HEK293 (cell line): ENCODE measurements around the gene POP7.

Source experiments
- KLF16 ChIP-seq: fragments of 450-650 bp; formaldehyde crosslinking; IDR thresholded peaks from 2 replicates; pipeline ENCODE4 v1.5.1; 2017; ENCODE audit warnings: missing biosample characterization, missing genetic modification characterization
- ZNF624 ChIP-seq: fragments of 450-650 bp; formaldehyde crosslinking; IDR thresholded peaks from 2 replicates; pipeline ENCODE4 v1.5.1; 2017; ENCODE audit warnings: missing biosample characterization, missing genetic modification characterization
- ZNF654 ChIP-seq: fragments of 450-650 bp; formaldehyde crosslinking; IDR thresholded peaks from 2 replicates; pipeline ENCODE4 v1.5.1; 2016; ENCODE audit warnings: low read depth, missing biosample characterization, missing genetic modification characterization
- ZNF76 ChIP-seq: fragments of 450-650 bp; formaldehyde crosslinking; IDR thresholded peaks from 2 replicates; pipeline ENCODE4; 2016; ENCODE audit warnings: low read depth, missing biosample characterization, missing genetic modification characterization, borderline replicate concordance
- TF ChIP-seq, protein P1 (sequence below): fragments of 450-650 bp; formaldehyde crosslinking; IDR thresholded peaks from 2 replicates; pipeline ENCODE4 v1.5.1; 2016; ENCODE audit warnings: missing biosample characterization, missing genetic modification characterization
- TF ChIP-seq, protein P2 (sequence below): fragments of 450-650 bp; formaldehyde crosslinking; IDR thresholded peaks from 2 replicates; pipeline ENCODE4 v1.5.1; 2017; ENCODE audit warnings: missing biosample characterization, missing genetic modification characterization
- TF ChIP-seq, protein P3 (sequence below): fragments of 450-650 bp; formaldehyde crosslinking; IDR thresholded peaks from 2 replicates; pipeline ENCODE4 v1.5.1; 2016; ENCODE audit warnings: missing biosample characterization, missing genetic modification characterization
- TF ChIP-seq, protein P4 (sequence below): fragments of 450-650 bp; formaldehyde crosslinking; IDR thresholded peaks from 2 replicates; pipeline ENCODE4 v1.5.1; 2016; ENCODE audit warnings: missing biosample characterization, missing genetic modification characterization

DNA sequence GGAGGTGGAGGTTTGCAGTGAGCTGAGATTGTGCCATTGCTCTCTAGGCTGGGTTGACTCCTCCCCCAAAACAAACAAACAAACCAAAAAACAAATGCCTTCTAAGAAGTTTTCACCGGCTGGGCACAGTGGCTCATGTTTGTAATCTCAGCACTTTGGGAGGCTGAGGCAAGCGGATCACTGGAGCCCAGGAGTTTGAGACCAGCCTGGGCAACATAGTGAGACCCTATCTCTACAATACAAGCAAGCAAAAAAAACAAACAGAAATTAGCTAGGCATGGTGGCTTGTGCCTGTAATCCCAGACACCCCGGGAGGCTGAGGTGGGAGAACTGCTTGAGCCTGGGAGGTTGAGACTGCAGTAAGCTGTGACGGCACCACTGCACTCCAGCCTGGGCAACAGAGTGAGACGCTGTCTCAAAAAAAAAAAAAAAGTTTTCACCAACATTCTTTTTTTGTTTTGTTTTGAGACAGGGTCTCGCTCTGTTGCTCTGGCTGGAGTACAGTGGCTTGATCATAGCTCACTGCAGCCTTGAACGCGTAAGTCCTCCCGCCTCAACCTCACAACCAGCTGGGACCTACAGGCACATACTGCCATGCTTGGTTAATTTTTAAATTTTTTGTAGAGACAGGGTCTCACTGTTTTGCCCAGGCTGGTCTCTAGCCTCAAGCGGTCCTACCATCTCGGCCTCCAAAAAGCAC is 26.2 kb downstream of the POP7 start:
- TF ChIP-seq, protein P1, sequence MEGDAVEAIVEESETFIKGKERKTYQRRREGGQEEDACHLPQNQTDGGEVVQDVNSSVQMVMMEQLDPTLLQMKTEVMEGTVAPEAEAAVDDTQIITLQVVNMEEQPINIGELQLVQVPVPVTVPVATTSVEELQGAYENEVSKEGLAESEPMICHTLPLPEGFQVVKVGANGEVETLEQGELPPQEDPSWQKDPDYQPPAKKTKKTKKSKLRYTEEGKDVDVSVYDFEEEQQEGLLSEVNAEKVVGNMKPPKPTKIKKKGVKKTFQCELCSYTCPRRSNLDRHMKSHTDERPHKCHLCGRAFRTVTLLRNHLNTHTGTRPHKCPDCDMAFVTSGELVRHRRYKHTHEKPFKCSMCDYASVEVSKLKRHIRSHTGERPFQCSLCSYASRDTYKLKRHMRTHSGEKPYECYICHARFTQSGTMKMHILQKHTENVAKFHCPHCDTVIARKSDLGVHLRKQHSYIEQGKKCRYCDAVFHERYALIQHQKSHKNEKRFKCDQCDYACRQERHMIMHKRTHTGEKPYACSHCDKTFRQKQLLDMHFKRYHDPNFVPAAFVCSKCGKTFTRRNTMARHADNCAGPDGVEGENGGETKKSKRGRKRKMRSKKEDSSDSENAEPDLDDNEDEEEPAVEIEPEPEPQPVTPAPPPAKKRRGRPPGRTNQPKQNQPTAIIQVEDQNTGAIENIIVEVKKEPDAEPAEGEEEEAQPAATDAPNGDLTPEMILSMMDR (tag by site-specific recombination), result no peak
- TF ChIP-seq, protein P2, sequence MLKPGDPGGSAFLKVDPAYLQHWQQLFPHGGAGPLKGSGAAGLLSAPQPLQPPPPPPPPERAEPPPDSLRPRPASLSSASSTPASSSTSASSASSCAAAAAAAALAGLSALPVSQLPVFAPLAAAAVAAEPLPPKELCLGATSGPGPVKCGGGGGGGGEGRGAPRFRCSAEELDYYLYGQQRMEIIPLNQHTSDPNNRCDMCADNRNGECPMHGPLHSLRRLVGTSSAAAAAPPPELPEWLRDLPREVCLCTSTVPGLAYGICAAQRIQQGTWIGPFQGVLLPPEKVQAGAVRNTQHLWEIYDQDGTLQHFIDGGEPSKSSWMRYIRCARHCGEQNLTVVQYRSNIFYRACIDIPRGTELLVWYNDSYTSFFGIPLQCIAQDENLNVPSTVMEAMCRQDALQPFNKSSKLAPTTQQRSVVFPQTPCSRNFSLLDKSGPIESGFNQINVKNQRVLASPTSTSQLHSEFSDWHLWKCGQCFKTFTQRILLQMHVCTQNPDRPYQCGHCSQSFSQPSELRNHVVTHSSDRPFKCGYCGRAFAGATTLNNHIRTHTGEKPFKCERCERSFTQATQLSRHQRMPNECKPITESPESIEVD (tag by site-specific recombination), result no peak
- TF ChIP-seq, protein P3, sequence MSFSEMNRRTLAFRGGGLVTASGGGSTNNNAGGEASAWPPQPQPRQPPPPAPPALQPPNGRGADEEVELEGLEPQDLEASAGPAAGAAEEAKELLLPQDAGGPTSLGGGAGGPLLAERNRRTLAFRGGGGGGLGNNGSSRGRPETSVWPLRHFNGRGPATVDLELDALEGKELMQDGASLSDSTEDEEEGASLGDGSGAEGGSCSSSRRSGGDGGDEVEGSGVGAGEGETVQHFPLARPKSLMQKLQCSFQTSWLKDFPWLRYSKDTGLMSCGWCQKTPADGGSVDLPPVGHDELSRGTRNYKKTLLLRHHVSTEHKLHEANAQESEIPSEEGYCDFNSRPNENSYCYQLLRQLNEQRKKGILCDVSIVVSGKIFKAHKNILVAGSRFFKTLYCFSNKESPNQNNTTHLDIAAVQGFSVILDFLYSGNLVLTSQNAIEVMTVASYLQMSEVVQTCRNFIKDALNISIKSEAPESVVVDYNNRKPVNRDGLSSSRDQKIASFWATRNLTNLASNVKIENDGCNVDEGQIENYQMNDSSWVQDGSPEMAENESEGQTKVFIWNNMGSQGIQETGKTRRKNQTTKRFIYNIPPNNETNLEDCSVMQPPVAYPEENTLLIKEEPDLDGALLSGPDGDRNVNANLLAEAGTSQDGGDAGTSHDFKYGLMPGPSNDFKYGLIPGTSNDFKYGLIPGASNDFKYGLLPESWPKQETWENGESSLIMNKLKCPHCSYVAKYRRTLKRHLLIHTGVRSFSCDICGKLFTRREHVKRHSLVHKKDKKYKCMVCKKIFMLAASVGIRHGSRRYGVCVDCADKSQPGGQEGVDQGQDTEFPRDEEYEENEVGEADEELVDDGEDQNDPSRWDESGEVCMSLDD (tag by site-specific recombination), result no peak
- TF ChIP-seq ZNF654 (tag by site-specific recombination) (no peak), ZNF76 (tag by site-specific recombination) (no peak), KLF16 (no peak), ZNF624 (tag by site-specific recombination) (no peak)
- TF ChIP-seq, protein P4, sequence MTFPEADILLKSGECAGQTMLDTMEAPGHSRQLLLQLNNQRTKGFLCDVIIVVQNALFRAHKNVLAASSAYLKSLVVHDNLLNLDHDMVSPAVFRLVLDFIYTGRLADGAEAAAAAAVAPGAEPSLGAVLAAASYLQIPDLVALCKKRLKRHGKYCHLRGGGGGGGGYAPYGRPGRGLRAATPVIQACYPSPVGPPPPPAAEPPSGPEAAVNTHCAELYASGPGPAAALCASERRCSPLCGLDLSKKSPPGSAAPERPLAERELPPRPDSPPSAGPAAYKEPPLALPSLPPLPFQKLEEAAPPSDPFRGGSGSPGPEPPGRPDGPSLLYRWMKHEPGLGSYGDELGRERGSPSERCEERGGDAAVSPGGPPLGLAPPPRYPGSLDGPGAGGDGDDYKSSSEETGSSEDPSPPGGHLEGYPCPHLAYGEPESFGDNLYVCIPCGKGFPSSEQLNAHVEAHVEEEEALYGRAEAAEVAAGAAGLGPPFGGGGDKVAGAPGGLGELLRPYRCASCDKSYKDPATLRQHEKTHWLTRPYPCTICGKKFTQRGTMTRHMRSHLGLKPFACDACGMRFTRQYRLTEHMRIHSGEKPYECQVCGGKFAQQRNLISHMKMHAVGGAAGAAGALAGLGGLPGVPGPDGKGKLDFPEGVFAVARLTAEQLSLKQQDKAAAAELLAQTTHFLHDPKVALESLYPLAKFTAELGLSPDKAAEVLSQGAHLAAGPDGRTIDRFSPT (tag by site-specific recombination), result no peak
